Epithelial cell of proximal tubule (primary cell): Measurements from ENCODE around the gene LAIR2. TPM values are rescaled to one million over a fixed set of nuclear protein-coding genes. Genes with fewer than 3 reads are reported as not detected.
A peak's percentile ranks its signal among the peaks of the same experiment; 100 is the strongest.
"Not testable (repeated sequence)": the region's sequence is repeated elsewhere in the genome, so short reads cannot be mapped to it uniquely, and the experiment has no call there.

Source experiments
- DNase-seq: peaks from one replicate; pipeline ENCODE4 v3.0.0-alpha.2; 2011; ENCODE audit warnings: low read depth
- H3K4me3 ChIP-seq: 2 replicates; pipeline ENCODE4 v1.5.1; 2011; ENCODE audit warnings: low read depth, mild to moderate bottlenecking, low read length
- total RNA-seq: library from RNA; depleted of rRNA; stranded (reverse); fragments of >200 nt; gene quantifications from 2 replicates; pipeline ENCODE4 v1.2.3, GENCODE V29; 2015
- TF ChIP-seq, protein P1 (sequence below): conservative IDR thresholded peaks from 2 replicates; pipeline ENCODE4 v1.5.1; 2012; ENCODE audit warnings: low read depth, mild to moderate bottlenecking, low read length

Gene LAIR2
- total RNA-seq, 1 donor from 2014 or later = not detected

- H3K4me3 ChIP-seq = peak overlapping the region; percentile 81
- TF ChIP-seq, protein P1, sequence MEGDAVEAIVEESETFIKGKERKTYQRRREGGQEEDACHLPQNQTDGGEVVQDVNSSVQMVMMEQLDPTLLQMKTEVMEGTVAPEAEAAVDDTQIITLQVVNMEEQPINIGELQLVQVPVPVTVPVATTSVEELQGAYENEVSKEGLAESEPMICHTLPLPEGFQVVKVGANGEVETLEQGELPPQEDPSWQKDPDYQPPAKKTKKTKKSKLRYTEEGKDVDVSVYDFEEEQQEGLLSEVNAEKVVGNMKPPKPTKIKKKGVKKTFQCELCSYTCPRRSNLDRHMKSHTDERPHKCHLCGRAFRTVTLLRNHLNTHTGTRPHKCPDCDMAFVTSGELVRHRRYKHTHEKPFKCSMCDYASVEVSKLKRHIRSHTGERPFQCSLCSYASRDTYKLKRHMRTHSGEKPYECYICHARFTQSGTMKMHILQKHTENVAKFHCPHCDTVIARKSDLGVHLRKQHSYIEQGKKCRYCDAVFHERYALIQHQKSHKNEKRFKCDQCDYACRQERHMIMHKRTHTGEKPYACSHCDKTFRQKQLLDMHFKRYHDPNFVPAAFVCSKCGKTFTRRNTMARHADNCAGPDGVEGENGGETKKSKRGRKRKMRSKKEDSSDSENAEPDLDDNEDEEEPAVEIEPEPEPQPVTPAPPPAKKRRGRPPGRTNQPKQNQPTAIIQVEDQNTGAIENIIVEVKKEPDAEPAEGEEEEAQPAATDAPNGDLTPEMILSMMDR = no peak
- no peak for DNase-seq
These were observed 40.5 kb upstream of the LAIR2 start for GRCh38 chr19:54462047-54462654.

DNA sequence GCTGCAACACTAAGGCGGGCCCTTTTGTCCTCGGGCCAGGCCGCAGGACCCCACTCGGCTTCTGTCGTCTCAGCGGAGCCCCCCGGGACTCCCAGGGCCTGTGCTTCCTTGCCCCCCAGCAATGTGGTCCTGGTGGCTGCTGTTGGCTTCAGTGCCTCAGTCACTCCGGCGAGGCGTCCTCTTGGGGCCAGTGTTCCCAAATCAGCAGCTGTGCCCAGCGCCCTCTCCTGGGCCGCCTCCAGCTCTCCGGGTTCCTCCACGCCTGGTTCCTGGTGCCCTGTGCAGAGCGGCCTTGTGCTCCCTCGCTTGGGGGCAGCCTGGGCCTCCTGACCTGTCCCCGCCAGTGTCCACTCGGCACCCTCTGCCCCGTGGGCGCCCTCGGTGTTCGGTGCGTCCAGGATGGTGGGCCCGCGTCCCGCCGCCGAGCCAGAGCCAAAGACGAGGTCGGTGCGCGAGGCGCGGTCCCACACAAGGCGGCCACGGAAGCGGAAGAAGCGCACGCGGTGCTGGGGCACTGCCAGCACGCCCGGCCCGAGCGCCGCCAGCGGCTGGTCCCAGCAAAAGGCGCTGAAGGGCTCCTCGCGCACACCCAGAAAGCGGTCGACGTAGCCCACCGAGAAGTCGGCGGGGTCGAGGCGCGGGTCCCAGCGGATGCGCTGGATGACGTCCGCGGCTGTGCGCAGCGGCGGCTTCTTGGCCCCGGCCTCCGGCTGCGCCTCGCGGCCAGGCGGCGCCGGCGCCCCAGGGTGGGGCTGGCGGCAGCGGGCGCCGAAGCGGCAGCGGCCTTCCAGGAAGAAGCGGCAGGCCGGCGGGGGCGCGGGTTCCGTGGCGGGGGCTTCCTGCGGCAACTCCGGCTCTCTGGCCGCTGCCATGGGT, 39.7 kb upstream of the LAIR2 start:
- H3K4me3 ChIP-seq = peak overlapping the region; percentile 81
- no peak for DNase-seq
- TF ChIP-seq, protein P1 = no peak

DNA sequence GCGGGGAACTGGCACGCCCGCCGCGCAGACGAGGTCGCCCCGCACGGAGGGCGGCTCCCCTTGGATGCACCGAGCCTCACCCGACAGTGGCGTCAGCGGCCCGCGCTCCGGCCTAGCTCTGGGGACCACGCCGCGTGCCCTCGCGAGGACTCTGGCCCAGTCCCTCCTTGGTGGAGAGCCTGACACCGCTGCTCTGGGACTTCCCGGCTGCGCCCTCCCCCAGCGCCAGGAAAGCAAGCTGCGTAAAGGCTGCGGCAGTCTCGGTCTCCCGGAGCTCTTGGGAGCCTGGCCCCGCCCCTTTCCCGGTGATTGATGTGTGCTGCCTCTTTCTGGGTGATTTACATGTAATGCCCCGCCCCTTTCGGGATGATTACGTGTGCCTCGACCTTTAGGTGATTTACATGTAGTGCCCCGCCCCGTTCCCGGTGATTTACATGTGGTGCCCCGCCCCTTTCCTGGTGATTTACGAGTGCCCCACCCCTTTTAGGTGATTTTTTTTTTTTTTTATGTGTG, 39.0 kb upstream of the LAIR2 start, which contains the start of gene LENG9:
TSS of gene LENG9 (minus strand) at position 248 of the 513 bp plus-strand sequence. CDS start 252 bp downstream, outside the sequence.
- TF ChIP-seq, protein P1 = no peak
- DNase-seq = no peak

GRCh38 chr19:54464044-54464629, 38.5 kb upstream of the LAIR2 start:
- DNase-seq = peak; percentile 96
- TF ChIP-seq, protein P1 = no peak
- H3K4me3 ChIP-seq = peak overlapping the region; percentile 81

More for the DNA sequence above, 39.0 kb upstream of the LAIR2 start, which contains the start of gene LENG9:
- H3K4me3 ChIP-seq = peak within 1 kb of the TSS; percentile 81

- TF ChIP-seq, protein P1 = no peak
- no peak for DNase-seq
- H3K4me3 ChIP-seq = peak overlapping the region; percentile 81
These were observed 37.8 kb upstream of the LAIR2 start for GRCh38 chr19:54464630-54465425.

GRCh38 chr19:54465426-54466109, 37.1 kb upstream of the LAIR2 start:
- DNase-seq = no peak
- peak overlapping the region; percentile 81 for H3K4me3 ChIP-seq
- TF ChIP-seq, protein P1 = no peak

DNA sequence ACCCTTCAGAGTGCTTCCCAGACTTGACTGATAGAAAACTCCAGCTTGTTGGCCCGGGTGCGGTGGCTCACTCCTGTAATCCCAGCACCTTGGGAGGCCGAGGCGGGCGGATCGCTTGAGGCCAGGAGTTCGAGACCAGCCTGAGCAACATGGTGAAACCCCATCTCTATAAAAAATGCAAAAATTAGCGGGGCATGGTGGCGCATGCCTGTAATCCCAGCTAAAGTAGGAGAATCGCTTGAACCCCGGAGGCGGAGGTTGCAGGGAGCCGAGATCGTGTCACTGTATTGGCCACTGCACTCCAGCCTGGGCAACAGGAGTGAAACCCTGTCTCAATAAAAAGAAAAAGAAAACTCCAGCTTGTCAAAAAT, 36.5 kb upstream of the LAIR2 start:
- not testable (repeated sequence) for DNase-seq, H3K4me3 ChIP-seq
